GM06990 (cell line): ENCODE data around the gene DDX10.

Source experiments
- DNase-seq: peaks from one replicate; pipeline ENCODE4 v3.0.0-alpha.2; 2011; ENCODE audit not compliant: insufficient read length; ENCODE audit errors: extremely low read depth
- H3K27me3 ChIP-seq: replicated peaks from 2 replicates; pipeline ENCODE4 v1.6.0; 2011; ENCODE audit warnings: low read length; ENCODE audit not compliant: control insufficient read depth, insufficient read depth
- H3K36me3 ChIP-seq: 2 replicates; pipeline ENCODE4 v1.5.1; 2011; ENCODE audit warnings: low read length; ENCODE audit not compliant: control insufficient read depth, insufficient read depth
- H3K4me3 ChIP-seq: replicated peaks from 2 replicates; pipeline ENCODE4 v1.5.1; 2011; ENCODE audit warnings: low read depth, mild to moderate bottlenecking, control low read depth, low read length
- TF ChIP-seq, protein P1 (sequence below): IDR thresholded peaks from 2 replicates; pipeline ENCODE4 v1.5.1; 2011; ENCODE audit warnings: low read length, control low read depth, mild to moderate bottlenecking, inconsistent platforms; ENCODE audit not compliant: insufficient read depth, poor library complexity, severe bottlenecking

The DDX10 gene

DNA sequence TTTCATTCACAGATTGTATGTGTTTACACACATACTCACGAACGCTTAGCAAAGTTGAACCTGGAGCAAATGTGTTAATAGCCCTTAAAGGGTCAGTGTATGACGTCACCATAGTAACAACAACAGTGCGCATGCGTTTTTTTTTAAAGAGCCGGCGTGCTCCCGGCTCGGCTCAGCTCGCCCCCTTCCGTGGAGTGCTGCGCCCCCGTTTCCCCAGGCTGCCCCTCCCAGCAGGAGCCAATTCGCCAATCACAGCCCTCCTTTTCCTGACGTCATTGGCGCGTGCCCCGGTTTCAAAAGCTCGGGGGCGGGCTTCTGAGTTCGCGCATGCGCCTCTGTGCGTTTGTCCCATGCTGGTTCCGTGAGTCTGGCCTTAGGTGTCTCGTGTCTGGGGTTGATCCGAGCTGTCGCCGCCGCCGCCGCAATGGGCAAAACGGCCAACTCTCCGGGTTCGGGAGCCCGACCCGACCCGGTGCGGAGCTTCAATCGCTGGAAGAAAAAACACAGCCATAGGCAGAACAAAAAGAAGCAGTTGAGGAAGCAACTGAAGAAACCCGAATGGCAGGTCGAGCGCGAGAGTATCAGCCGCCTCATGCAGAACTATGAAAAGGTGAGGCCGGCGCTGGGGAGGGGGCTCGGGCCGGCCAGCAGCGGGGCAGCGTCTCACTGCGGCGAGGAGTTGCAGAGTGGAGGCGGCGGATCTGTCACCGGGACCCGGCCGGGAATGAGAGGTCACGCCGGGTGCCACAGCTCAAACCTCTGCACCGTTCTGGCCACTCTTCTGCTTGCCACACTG lies at the start of gene DDX10:
Gene DDX10, plus strand, starts transcription at position 340 of the 796 bp plus-strand sequence. Its CDS starts 85 bp downstream, at position 425.
- Histone ChIP-seq H3K4me3 (peak within 1 kb of the TSS; percentile 92), H3K27me3 (no peaks in the 10 kb centered on the region), H3K36me3 (no peaks in the 10 kb centered on the region)
- TF ChIP-seq, protein P1, sequence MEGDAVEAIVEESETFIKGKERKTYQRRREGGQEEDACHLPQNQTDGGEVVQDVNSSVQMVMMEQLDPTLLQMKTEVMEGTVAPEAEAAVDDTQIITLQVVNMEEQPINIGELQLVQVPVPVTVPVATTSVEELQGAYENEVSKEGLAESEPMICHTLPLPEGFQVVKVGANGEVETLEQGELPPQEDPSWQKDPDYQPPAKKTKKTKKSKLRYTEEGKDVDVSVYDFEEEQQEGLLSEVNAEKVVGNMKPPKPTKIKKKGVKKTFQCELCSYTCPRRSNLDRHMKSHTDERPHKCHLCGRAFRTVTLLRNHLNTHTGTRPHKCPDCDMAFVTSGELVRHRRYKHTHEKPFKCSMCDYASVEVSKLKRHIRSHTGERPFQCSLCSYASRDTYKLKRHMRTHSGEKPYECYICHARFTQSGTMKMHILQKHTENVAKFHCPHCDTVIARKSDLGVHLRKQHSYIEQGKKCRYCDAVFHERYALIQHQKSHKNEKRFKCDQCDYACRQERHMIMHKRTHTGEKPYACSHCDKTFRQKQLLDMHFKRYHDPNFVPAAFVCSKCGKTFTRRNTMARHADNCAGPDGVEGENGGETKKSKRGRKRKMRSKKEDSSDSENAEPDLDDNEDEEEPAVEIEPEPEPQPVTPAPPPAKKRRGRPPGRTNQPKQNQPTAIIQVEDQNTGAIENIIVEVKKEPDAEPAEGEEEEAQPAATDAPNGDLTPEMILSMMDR: peak; percentile 22
- peak; percentile 96 for DNase-seq

DNA sequence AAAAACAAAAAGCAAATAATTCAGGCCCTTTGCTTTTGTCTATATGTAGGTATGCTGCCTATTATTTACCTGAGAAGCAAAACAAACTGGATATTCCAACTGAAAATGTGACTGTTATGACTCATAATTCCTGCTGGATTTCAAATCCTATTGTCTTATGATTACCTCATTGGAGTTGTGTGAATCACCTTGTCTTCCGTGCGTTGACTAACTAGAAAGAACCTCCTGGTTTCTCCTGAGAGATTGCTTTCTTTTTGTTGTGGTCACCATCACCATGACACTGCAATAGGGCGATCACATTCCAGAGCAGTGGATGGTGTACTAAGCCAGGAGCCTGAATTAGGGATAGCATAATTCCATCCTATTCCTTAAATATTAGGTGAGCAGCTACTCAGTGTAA lies 48.3 kb upstream of the DDX10 start:
- Histone ChIP-seq H3K27me3 (no peaks in the 10 kb centered on the region), H3K4me3 (no peak overlapping the region), H3K36me3 (no peaks in the 10 kb centered on the region)
- TF ChIP-seq, protein P1: no peak
- DNase-seq: no peak

DNA sequence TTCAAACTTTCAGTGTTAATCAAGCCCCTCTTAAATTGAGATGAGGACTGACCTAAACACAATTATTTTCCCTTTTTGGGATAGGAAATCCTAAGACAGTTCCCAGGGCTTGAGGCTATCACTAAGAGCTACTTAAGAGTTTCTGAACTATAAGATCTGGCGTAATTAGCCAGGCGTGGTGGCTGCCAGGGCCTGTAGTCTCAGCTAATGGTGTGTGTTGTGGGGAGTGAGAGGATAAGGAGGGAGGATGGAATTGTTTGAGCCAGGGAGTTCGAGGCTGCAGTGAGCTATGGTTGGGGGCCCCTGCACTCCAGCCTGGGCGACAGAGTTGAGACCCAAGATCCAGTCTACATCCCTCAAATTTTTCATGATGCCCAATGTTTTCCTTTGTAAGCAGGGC lies 47.8 kb upstream of the DDX10 start:
- Histone ChIP-seq H3K27me3 (no peaks in the 10 kb centered on the region), H3K4me3 (no peak overlapping the region), H3K36me3 (no peaks in the 10 kb centered on the region)
- no peak for DNase-seq
- TF ChIP-seq, protein P1: no peak

DNA sequence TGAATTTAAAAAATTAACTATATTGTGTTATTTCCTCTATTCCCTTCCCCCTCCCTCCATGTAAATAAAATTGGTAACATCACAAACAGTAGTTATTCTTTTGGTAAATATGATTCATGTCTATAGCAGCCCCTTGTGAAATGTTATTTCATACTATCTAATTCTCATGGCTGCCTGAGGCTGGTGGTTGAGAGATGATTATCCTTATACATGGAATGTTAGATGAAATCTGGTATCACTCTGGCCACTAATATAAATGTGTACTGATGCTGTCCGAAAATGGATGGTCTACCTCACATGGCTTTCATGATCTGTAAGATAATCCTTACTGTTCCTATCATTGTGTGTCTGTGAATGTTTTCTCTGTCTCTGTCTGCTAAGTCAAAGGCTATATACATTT lies 46.3 kb upstream of the DDX10 start:
- TF ChIP-seq, protein P1: no peak
- no peak overlapping the region for H3K4me3 ChIP-seq
- H3K36me3 ChIP-seq: no peaks in the 10 kb centered on the region
- DNase-seq: no peak
- H3K27me3 ChIP-seq: no peaks in the 10 kb centered on the region

DNA sequence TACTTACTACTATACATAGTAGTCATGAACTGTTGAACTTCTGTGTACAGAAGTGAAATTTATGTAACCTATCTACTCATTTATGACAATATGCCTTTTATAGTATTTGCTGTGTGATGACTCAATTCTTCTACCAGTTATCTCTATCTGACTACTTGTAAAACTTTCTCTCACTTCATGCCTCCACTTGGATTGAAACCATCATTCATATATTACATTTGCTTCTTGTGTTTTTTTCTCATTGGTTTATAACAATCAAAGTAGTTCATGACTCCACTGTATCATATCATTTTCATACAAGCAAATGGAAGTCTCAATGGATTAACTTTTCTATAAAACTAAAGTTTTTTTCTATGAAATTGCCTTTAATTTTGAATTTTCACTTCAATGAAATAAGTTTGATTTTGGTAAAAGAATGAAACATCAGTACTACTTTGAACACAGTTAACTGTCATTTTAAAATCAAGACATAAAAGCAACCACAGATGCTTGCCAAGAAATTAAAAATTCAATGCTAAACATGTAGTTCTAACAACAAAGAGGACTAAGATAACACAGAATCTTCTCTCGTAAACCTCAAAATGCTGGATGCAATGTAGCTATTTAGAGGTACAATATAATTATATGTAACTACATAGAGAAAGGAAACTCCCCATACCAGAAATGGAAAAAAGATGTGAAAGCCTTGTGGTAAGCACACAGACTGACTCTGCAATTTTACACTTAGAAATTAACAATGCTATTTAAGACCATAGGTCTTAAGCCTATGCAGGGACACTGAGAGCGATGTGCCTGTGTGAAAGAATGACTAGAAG lies 43.7 kb upstream of the DDX10 start:
- no peaks in the 10 kb centered on the region for H3K36me3 ChIP-seq
- H3K4me3 ChIP-seq: peak overlapping the region; percentile 26
- TF ChIP-seq, protein P1: no peak
- peak; percentile 74 for DNase-seq
- H3K27me3 ChIP-seq: no peaks in the 10 kb centered on the region
